Neuronal stem cell (in vitro differentiated cells): ENCODE results near the gene ZNF175.

Source experiments
- DNase-seq: peaks from one replicate; pipeline ENCODE4 v3.0.0-alpha.2; 2013; ENCODE audit warnings: low spot score
- H2AFZ ChIP-seq: one replicate; pipeline ENCODE4 v1.6.1; 2013; ENCODE audit warnings: mild to moderate bottlenecking, low read length, inconsistent platforms
- H2AK5ac ChIP-seq: 2 replicates; pipeline ENCODE4 v1.6.1; 2013; ENCODE audit warnings: low read depth, mild to moderate bottlenecking, inconsistent platforms, low read length, moderate library complexity, mixed read lengths
- H2BK120ac ChIP-seq: 2 replicates; pipeline ENCODE4 v1.6.1; 2013; ENCODE audit warnings: low read depth, mild to moderate bottlenecking, inconsistent platforms, low read length, moderate library complexity, mixed read lengths
- H2BK12ac ChIP-seq: one replicate; pipeline ENCODE4 v1.6.1; 2013; ENCODE audit warnings: low read length, inconsistent platforms
- H2BK15ac ChIP-seq: 2 replicates; pipeline ENCODE4 v1.6.1; 2013; ENCODE audit warnings: mild to moderate bottlenecking, low read length, inconsistent platforms, mixed read lengths
- H2BK5ac ChIP-seq: one replicate; pipeline ENCODE4 v1.6.1; 2013; ENCODE audit warnings: inconsistent platforms, mild to moderate bottlenecking, low read length, moderate library complexity
- H3K14ac ChIP-seq: one replicate; pipeline ENCODE4 v1.6.1; 2013; ENCODE audit warnings: low read length, inconsistent platforms
- H3K18ac ChIP-seq: 2 replicates; pipeline ENCODE4 v1.6.1; 2013; ENCODE audit warnings: low read length, inconsistent platforms
- H3K23ac ChIP-seq: 2 replicates; pipeline ENCODE4 v1.6.1; 2013; ENCODE audit warnings: low read depth, mild to moderate bottlenecking, mixed read lengths, low read length, inconsistent platforms; ENCODE audit not compliant: poor library complexity
- H3K27ac ChIP-seq: replicated peaks from 3 replicates; pipeline ENCODE4 v1.5.1; 2013; ENCODE audit warnings: low read length, inconsistent platforms
- H3K27me3 ChIP-seq, 3 experiments: 2 replicates each; pipeline ENCODE4 v1.6.1; 2013; ENCODE audit warnings: low read length in 3 of 3, mild to moderate bottlenecking in 2 of 3, inconsistent platforms in 1 of 3, low read depth in 1 of 3, mixed read lengths in 1 of 3, moderate library complexity in 1 of 3; ENCODE audit not compliant: control insufficient read depth in 3 of 3, insufficient read depth in 3 of 3
- H3K36me3 ChIP-seq, 2 donors: replicated peaks in 1 of 2; 2 replicates each; pipeline ENCODE4 v1.6.1; 2013; ENCODE audit warnings: low read length in 2 of 2; ENCODE audit not compliant: control insufficient read depth in 2 of 2, insufficient read depth in 2 of 2
- H3K4ac ChIP-seq: 2 replicates; pipeline ENCODE4 v1.6.1; 2013; ENCODE audit warnings: inconsistent platforms, mild to moderate bottlenecking, low read length, moderate library complexity
- H3K4me1 ChIP-seq, 2 donors: 1 replicate in 1 of 2; 2 replicates in 1 of 2; pipeline ENCODE4 v1.6.1; 2013; ENCODE audit warnings: low read length in 2 of 2, low read depth in 1 of 2; ENCODE audit not compliant: control insufficient read depth in 2 of 2, insufficient read depth in 1 of 2
- H3K4me2 ChIP-seq: one replicate; pipeline ENCODE4 v1.6.1; 2013; ENCODE audit warnings: mild to moderate bottlenecking, low read length, inconsistent platforms; ENCODE audit not compliant: insufficient read depth, poor library complexity, severe bottlenecking
- H3K4me3 ChIP-seq, 2 donors: 2 replicates each; pipeline ENCODE4 v1.5.1; 2013; ENCODE audit warnings: low read length in 2 of 2, mild to moderate bottlenecking in 2 of 2, inconsistent platforms in 1 of 2, moderate library complexity in 1 of 2
- H3K79me1 ChIP-seq: one replicate; pipeline ENCODE4 v1.6.1; 2013; ENCODE audit warnings: low read depth, mild to moderate bottlenecking, inconsistent platforms, low read length, moderate library complexity
- H3K9ac ChIP-seq: one replicate; pipeline ENCODE4 v1.6.1; 2013; ENCODE audit warnings: mild to moderate bottlenecking, low read depth, low read length, inconsistent platforms; ENCODE audit not compliant: poor library complexity
- H3K9me3 ChIP-seq, 2 donors: replicated peaks in 1 of 2; 2 replicates each; pipeline versions ENCODE3 to v1.6.1; 2013; ENCODE audit warnings: low read length in 2 of 2, mild to moderate bottlenecking in 2 of 2, inconsistent platforms in 1 of 2, low read depth in 1 of 2, mixed read lengths in 1 of 2, moderate library complexity in 1 of 2; ENCODE audit not compliant: control insufficient read depth in 2 of 2, insufficient read depth in 1 of 2
- H4K8ac ChIP-seq: one replicate; pipeline ENCODE4 v1.6.1; 2013; ENCODE audit warnings: low read depth, mild to moderate bottlenecking, inconsistent platforms, low read length, moderate library complexity
- H4K91ac ChIP-seq: one replicate; pipeline ENCODE4 v1.6.1; 2013; ENCODE audit warnings: low read length, low read depth, mild to moderate bottlenecking, inconsistent platforms; ENCODE audit not compliant: poor library complexity
- WGBS, 2 donors: extraction: QIAGEN DNeasy Blood & Tissue Kit; methylation state at CpG; one replicate each; pipeline ENCODE4 v1.1.7; 2013; ENCODE audit warnings: missing lambda C conversion rate in 2 of 2, mixed read lengths in 1 of 2; ENCODE audit not compliant: insufficient read length in 2 of 2, insufficient replicate concordance in 1 of 2; ENCODE audit errors: extremely low coverage in 2 of 2; 5-methylcytosine and 5-hydroxymethylcytosine counted together

The ZNF175 gene

GRCh38 chr19:51535535-51535934 is 35.5 kb upstream of the ZNF175 start:
- Histone ChIP-seq H2BK12ac (no peak overlapping the region), H4K91ac (no peak overlapping the region), H2BK120ac (no peak overlapping the region), H3K4me1 (no peaks in the 10 kb centered on the region), H3K4me2 (no peak overlapping the region), H3K36me3 (no peaks in the 10 kb centered on the region), H3K9ac (no peak overlapping the region), H3K18ac (no peak overlapping the region), H3K79me1 (no peaks in the 10 kb centered on the region), H2BK5ac (no peak overlapping the region), H2AK5ac (no peak overlapping the region), H2AFZ (no peak overlapping the region), H3K23ac (no peak overlapping the region), H3K27me3 (peaks cover 0 to 31% (median 0%) of the 10 kb centered on the region in 3 experiments), H3K4ac (no peak overlapping the region), H4K8ac (no peak overlapping the region), H3K14ac (no peak overlapping the region), H3K9me3 (peaks cover 0 to 9% of the 10 kb centered on the region in 2 donors), H2BK15ac (no peak overlapping the region), H3K27ac (no peak overlapping the region), H3K4me3 (no peak overlapping the region)
- no peak for DNase-seq
- WGBS, 2 donors = no CpG with 5 or more reads among the region's 1 CpG

DNA sequence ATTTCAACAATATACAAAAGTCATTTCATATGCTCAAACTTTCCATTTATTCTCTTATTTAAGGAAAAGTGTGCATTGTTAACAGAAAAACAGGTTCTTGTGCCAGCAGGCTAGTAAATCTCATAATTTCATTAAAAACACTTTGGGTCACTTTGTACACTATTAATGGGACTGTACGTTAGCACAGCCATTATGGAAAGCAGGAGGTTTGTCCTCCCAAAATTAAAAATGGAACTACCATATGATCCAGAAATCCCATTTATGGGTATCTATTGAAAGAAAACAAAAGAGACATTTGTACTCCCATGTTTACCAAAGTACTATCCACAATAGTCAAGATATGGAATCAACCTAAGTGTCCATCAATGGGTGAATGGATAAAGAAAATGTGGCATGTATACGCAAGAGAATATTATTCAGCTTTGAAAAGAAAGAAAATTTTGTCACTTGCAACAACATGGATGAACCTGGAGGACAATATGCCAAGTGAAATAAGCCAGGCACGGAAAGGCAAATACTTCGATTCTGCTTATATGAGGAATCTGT is 31.2 kb upstream of the ZNF175 start:
- no CpG with 5 or more reads among the region's 4 CpGs for WGBS, 2 donors
- Histone ChIP-seq H3K36me3 (no peaks in the 10 kb centered on the region), H4K8ac (no peak overlapping the region), H2AK5ac (no peak overlapping the region), H2BK15ac (no peak overlapping the region), H3K9ac (no peak overlapping the region), H3K79me1 (no peaks in the 10 kb centered on the region), H2AFZ (no peak overlapping the region), H3K27ac (no peak overlapping the region), H2BK120ac (no peak overlapping the region), H2BK5ac (no peak overlapping the region), H3K23ac (no peak overlapping the region), H3K14ac (no peak overlapping the region), H3K4me3 (no peak overlapping the region), H3K18ac (no peak overlapping the region), H3K4ac (no peak overlapping the region), H3K4me2 (no peak overlapping the region), H4K91ac (no peak overlapping the region), H3K9me3 (peaks cover 0 to 19% of the 10 kb centered on the region in 2 donors), H3K27me3 (peaks cover 0 to 22% (median 0%) of the 10 kb centered on the region in 3 experiments), H3K4me1 (no peaks in the 10 kb centered on the region), H2BK12ac (no peak overlapping the region)
- DNase-seq = no peak

- Histone ChIP-seq H3K36me3 (no peaks in the 10 kb centered on the region), H2BK120ac (no peak overlapping the region), H3K79me1 (no peaks in the 10 kb centered on the region), H4K91ac (no peak overlapping the region), H3K23ac (no peak overlapping the region), H2BK12ac (no peak overlapping the region), H2AFZ (no peak overlapping the region), H2AK5ac (no peak overlapping the region), H3K9me3 (peaks cover 0 to 21% of the 10 kb centered on the region in 2 donors), H2BK15ac (no peak overlapping the region), H3K4me2 (no peak overlapping the region), H2BK5ac (no peak overlapping the region), H4K8ac (no peak overlapping the region), H3K14ac (no peak overlapping the region), H3K4ac (no peak overlapping the region), H3K18ac (peak overlapping the region; percentile 27), H3K4me3 (no peak overlapping the region), H3K27ac (no peak overlapping the region), H3K27me3 (peaks cover 0 to 20% (median 0%) of the 10 kb centered on the region in 3 experiments), H3K9ac (no peak overlapping the region), H3K4me1 (no peaks in the 10 kb centered on the region)
- no peak for DNase-seq
- WGBS, 2 donors = no CpG with 5 or more reads among the region's 10 CpGs
Measured at GRCh38 chr19:51541458-51542357, 29.4 kb upstream of the ZNF175 start.

DNA sequence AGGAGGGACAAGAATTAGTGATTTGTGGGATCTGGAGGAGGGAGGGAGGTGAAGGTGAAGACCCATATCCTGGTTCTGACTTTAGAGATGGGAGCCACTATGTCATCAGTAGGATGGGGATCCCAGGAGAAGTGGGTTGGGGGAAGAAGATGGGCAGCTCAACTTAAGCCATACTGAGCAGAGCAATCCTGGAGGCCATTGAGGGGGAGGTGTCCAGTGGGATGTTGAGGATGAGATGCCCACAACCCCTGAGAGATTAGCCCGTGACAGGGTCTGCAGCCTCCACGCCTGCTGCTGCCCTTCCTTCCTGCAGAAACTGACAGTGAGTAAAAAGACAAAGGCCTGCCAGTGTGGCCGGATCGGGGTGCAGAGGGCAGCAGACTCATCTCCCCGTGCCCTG is 28.4 kb upstream of the ZNF175 start:
- Histone ChIP-seq H2BK5ac (no peak overlapping the region), H3K4ac (no peak overlapping the region), H2AK5ac (no peak overlapping the region), H3K4me2 (no peak overlapping the region), H3K14ac (no peak overlapping the region), H4K91ac (no peak overlapping the region), H2BK120ac (no peak overlapping the region), H3K23ac (no peak overlapping the region), H3K4me1 (no peaks in the 10 kb centered on the region), H3K4me3 (no peak overlapping the region), H3K9ac (no peak overlapping the region), H4K8ac (no peak overlapping the region), H3K36me3 (no peaks in the 10 kb centered on the region), H3K9me3 (peaks cover 0 to 24% of the 10 kb centered on the region in 2 donors), H3K18ac (no peak overlapping the region), H3K79me1 (no peaks in the 10 kb centered on the region), H2BK15ac (no peak overlapping the region), H2BK12ac (no peak overlapping the region), H2AFZ (no peak overlapping the region), H3K27me3 (peaks cover 0 to 14% (median 3%) of the 10 kb centered on the region in 3 experiments), H3K27ac (no peak overlapping the region)
- WGBS, 2 donors = no CpG with 5 or more reads among the region's 5 CpGs
- DNase-seq = no peak
